Measurements from ENCODE around the gene KIAA0930.

The KIAA0930 gene

GRCh38 chr22:45169591-45170466 is 70.9 kb downstream of the KIAA0930 start:
- DNase-seq = no peak

GRCh38 chr22:45166932-45167331 is 73.8 kb downstream of the KIAA0930 start:
- DNase-seq = no peak

GRCh38 chr22:45164270-45165088 is 76.2 kb downstream of the KIAA0930 start:
- DNase-seq = no peak

DNA sequence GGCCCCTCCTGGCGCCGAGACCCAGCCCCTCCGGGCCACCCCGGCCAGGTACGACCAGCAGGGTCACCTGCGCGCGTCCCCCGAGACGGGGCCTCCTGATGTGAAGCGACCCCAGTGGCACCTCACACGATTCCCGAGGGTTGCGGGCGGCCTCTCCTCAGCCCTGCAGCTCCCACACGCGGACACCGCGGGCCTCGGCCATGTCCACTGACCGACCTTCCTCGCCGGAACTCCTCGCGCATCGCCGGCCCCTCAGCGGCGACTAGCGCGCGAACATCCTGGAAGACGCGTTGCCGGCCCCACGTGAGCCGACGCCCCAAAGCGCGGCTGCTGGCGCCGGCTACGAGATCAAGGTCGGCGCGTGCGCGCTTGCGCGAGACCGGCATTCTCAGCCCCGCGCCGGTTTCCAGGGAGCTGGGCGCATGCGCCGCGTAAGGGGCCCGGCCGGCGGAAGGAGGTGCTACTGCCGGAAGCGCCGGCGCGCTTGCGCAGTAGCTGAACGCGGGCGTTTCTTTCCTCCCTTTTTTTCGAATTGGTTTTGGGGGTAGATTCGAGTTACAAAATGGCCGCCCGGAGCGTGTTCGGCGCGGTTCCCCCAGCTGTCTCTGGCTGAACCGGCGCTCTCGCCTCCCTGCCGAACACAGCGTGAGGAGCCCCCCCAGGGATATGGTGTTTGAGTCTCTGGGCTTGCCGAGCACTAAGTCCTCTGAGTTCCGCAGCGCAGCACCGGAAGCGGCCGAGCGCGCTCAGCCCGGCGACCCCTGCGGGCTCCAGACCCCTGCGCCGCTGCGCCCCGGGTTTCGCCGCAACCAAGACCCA is 77.0 kb downstream of the KIAA0930 start, which contains the start of gene NUP50:
NUP50 (plus strand) TSS at position 475 of the 819 bp plus-strand sequence. CDS start 4,253 bp downstream, outside the sequence.
- peak; percentile 40 for DNase-seq

DNA sequence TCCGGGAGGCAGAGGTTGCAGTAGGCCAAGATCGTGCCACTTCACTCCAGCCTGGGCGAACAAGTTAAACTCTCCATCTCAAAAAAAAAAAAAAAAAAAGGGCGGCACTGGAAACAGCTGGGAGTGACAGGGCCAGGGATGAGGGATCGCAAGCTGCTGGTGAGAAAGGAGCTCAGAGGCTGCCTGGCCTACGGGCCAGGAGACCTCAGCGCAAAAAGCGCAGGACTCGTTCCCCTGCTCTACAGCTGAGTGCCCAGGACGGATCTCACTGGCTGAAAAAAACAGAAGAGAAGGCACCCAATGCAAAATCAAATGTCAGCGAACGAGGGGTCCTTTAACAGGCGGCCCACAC is 77.6 kb downstream of the KIAA0930 start:
- DNase-seq = no peak

DNA sequence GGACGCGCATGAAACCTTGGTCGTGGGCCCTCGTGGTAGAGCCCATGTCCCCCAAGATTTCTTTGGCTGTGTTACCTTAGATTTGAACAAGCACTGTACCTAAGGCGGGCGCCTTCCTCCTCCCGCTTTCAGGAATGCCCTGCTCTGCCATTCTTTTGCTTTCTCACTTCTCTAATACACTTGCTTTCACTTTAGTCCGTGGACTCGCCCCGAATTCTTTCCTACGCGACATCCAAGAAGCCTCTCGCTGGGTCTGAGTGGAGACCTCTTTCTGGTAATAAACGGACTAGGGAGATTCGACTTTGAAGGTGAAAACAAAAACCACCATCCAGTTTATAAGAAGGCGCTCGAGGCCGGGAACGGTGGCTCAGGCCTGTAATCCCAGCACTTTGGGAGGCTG is 78.2 kb downstream of the KIAA0930 start:
- no peak for DNase-seq

DNA sequence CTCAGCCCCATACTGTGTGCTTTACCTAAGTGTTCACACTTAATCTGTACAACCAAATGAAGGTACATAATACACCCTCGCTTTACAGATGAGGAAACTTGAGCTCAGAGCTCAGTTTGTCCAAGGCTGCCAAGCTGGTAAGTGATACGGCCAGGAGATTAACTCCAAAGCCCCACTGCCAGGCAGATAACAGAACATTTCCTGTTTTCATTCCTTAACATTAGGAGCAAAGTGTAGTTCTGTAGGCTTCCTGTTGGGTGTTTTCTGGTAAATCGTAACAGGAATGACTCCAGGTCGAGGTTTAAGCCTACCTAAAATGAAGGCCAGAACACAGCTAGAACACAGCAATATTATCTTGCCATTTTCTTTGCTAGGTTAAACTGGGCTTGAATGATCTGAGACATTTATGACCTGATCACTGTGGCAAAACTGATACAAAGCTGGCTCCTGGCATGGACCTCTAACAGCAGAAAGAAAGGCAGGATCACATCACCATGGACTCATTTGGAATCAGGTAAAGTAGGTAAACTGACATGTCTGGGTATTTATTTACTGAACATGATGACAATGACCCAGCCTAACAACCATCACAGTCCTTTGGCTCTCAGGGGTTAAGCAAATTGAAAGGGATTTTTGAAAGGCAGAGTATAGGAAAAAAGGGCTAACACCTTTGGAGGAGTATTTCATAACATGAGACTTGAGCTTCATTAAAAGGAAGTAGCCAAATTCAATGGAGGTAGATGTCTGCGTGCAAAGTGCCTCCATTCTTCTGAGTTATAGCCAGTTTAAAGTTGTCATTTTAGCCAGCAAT is 80.8 kb downstream of the KIAA0930 start:
- no peak for DNase-seq

DNA sequence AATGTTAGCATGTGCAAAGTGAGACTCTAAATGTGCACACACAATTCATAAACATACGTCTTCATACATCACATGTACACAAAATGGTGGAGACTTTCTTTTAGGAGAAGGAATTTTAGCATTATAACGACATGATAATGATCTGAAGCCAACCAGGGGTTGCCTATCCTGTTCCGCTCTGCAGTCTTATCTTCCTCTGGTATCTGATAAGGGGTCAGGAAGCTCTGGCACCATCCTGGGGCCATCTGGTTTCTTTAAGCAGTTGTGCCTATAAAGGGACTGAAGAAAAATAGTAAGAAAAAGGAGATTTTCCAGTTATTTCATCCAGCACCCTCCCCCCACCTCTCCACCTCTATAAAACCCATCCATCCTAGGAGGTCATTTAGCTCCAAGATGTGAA is 82.8 kb downstream of the KIAA0930 start:
- no peak for DNase-seq

GRCh38 chr22:45155050-45155840 is 85.4 kb downstream of the KIAA0930 start:
- no peak for DNase-seq

DNA sequence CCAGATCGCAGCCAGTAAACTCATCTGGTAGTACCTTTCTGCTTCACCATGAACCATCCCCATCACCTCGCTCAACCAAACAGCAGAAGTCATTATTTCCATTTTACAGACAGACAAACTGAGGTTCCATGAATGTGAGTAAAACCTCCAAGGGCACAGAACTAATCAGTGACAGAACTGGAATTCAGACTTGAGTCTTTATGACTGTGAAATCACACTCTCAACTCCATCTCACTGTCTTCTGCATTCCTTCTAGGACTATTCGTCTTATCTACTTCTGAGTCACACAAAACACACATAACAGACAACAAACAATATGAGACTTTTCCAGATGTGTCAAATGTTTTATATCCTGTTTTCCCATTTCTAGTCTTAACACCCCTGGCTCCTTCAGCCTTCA is 86.3 kb downstream of the KIAA0930 start:
- no peak for DNase-seq

- no peak for DNase-seq
These were observed 89.2 kb downstream of the KIAA0930 start for GRCh38 chr22:45151503-45151902.

DNA sequence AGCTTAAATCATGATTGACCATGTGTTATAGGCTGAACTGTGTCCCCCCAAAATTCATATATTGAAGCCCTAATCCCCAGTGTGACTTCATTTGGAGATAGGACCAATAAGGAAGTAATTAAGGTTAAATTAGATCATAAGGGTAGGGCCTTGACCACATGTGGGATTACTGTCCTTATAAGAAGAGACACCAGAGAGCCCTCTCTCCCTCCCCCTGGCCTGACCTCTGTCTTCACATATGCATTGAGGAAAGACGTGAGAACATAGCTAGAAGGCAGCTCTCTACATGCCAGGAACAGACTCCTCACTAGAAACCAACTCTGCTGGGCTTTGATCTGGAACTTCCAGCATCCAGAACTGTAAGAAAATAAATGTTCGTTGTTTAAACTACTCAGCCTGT is 90.6 kb downstream of the KIAA0930 start:
- no peak for DNase-seq

DNA sequence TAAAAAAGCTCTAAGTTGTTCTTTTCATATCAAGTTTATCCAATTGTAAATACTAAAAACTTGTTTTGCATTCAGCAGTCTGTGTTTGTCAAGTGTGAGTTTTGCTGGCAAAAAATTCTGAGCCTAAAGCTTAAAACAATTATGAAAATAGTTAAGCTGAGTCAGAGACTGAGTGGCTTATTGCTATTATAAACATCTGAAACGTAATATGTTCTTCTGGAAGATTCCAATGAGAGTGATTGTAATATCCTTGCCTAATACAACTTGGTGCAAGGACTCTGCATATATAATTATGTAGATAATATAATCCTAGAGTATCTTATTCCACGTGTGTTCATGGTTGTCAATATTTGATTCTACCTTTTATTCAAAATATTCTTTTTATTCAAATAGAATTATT is 91.0 kb downstream of the KIAA0930 start:
- no peak for DNase-seq

DNA sequence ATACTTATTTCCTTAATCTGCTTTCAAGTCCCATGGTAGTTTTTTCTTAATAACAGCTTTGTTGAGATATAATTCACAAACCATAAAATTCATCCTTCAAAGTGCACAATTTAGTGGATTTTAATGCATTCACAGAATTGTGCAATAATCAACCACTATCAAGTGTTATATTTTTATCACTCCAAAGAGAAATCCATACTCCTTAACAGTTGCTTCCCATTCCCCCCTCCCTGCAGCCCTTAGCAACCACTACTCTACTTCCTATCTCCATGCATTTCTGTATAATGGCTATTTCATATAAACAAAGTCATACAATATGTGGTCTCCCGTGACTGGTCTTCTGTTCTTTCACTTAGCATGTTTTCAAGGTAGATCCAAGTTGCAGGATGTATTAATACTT is 95.8 kb downstream of the KIAA0930 start:
- no peak for DNase-seq

DNA sequence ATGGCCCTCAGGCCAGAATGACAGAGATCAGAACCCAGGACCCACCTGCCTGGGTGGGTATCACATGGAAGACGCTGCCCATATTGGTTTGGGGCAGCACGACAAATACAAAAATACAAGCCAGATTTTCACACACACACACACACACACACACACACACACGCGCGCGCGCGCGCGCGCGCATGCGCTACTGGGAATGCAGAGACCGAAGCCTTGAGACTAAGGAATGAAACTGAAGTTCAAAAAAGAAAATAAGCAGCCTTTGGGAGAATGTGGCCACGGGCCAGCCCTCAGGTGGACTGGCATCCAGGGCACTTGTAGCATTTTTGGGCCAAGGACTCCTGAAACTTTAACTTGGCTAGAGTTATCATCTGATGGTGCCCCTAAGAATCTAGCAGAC is 98.3 kb downstream of the KIAA0930 start:
- no peak for DNase-seq

All from NCI-H187 treated with DMSO at 0.1 percent for 48 hours (cell line).